Measurements from ENCODE around the gene ABI3BP. TPM values are rescaled to one million over a fixed set of nuclear protein-coding genes. Genes with fewer than 3 reads are reported as not detected.

ABI3BP gene
- total and polyA plus RNA-seq, 7 donors, result 1.6 to 23.9 (median 6.9) TPM

DNA sequence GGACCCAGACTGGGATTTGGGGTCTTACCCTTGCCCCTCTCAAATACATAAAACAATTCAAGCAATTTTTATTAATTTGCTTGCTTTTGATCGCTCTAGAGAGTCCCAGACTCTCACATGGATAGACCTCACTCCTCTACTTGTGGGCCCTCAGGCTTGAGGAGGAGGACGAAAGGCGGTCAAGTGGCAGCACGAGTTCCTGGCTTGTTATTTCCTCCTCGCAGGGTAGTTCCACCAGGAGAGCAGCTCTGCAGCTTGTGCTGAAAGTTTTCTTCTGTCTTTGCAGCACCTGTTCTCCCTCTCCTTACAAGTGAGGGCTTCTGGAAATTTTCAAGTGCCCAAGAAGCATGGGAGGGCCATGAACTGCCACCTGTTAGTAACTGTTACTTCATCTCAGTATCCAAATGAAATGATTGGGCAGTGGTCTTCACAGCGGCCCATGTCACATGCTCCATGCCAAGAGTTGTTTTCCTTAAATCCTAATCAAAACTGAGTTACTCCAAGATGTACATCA is 22.7 kb downstream of the ABI3BP start:
- H3K4me1 ChIP-seq, result no peaks in the 10 kb centered on the region
- no peak for TF ChIP-seq CTCF (IDR thresholded peaks at IDR 0.05)
- WGBS, 3 donors, result 80 to 86% (median 85%) methylated on average over 6 of the region's 6 CpGs
- intact Hi-C loops (cut with DNase I), result no loop called here
- H3K27me3 ChIP-seq (ENCODE audit: insufficient read depth in 3 of 3, low read length in 2 of 3), result no peaks in the 10 kb centered on the region
- no peaks in the 10 kb centered on the region for H3K36me3 ChIP-seq (ENCODE audit: insufficient read depth in 1 of 2, low read depth in 1 of 2)
- DNase-seq (no peak), ATAC-seq (no peak)
- H3K4me3 ChIP-seq, result no peak overlapping the region
- H3K9me3 ChIP-seq, result no peaks in the 10 kb centered on the region
- no peak overlapping the region for H3K27ac ChIP-seq

DNA sequence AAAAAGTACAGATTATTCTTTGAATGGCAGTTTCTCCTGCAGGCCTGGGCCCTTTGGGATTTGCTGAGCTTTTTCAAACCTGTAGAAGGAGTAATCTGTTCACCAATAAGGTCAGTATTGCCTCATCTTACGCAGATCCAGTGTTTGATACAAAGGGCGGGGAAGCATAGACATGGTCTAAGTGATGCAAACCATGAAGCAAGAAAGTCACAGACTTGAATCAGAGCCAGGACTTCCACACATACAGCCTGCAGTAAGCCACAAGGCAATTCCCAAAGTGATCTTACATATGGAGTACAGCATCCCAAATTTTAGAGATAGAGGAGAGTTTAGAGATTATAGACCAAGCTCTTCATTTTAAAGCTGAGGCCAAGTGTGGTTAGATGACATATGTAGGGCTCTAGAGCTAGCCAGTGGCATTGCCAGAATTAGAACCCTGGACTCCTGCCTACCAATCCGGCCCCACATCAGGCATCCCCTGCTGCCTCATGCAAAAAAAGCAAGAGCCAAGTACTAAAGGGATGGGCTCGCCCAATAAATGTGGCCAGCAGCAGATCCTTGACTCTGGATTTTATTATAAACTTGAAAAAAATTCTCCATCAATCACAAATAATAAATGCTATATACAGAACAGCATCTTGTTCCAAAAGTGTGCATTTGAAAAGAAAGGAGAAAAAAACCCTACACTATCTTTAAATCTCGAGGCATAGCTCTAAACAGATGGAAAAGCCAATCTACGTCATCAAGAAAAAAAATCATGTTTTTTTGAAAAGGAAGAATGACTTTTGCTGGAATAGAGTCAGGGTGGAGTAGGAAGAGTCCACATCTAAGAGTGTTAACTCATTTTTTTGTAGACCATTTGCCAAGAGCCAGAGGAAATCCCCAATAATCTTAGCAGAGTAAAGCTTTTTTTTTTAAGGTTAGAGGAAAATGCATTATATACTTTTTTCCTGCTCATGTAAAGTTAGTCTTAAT is 24.0 kb downstream of the ABI3BP start:
- Histone ChIP-seq H3K36me3 (ENCODE audit: insufficient read depth in 1 of 2, low read depth in 1 of 2) (no peaks in the 10 kb centered on the region), H3K9me3 (no peaks in the 10 kb centered on the region), H3K4me1 (no peaks in the 10 kb centered on the region), H3K27me3 (ENCODE audit: insufficient read depth in 3 of 3, low read length in 2 of 3) (no peaks in the 10 kb centered on the region), H3K4me3 (no peak overlapping the region), H3K27ac (no peak overlapping the region)
- ATAC-seq (peak in 1 of 4 donors; percentile 41), DNase-seq (peak in 1 of 2 donors; percentile 47)
- WGBS, 3 donors, result 62 to 70% (median 65%) methylated on average over 6 of the region's 6 CpGs
- no peak for TF ChIP-seq CTCF (IDR thresholded peaks at IDR 0.05)
- intact Hi-C loops (cut with DNase I), result no loop called here

DNA sequence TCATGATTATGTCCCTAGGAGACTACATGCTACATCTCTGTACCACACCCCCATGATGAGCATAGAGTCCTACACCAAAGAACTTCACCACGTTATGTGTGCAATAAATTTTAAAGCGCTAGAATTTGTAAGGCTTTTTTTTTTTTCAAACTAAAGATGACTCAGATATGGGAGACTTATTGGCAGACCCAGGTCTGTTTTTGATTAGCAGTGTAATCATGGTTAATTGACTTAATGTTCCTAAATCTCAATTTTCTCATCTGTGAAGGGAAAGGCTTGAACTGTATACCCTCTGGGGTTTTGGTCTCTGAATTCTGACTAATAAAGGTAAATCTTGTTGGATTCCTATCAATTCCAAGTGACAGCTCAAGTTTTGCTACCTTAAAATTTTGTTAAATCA is 26.4 kb downstream of the ABI3BP start:
- H3K4me1 ChIP-seq, result no peaks in the 10 kb centered on the region
- intact Hi-C loops (cut with DNase I), result no loop called here
- no peak overlapping the region for H3K4me3 ChIP-seq
- no peak overlapping the region for H3K27ac ChIP-seq
- no peaks in the 10 kb centered on the region for H3K27me3 ChIP-seq (ENCODE audit: insufficient read depth in 3 of 3, low read length in 2 of 3)
- H3K9me3 ChIP-seq, result no peaks in the 10 kb centered on the region
- no peaks in the 10 kb centered on the region for H3K36me3 ChIP-seq (ENCODE audit: insufficient read depth in 1 of 2, low read depth in 1 of 2)
- TF ChIP-seq CTCF (IDR thresholded peaks at IDR 0.05), result no peak
- DNase-seq (no peak), ATAC-seq (no peak)
- 75 to 86% (median 83%) methylated on average over 2 of the region's 2 CpGs for WGBS, 3 donors

GRCh38 chr3:100966049-100966491 is 27.2 kb downstream of the ABI3BP start:
- 23 to 27% (median 24%) methylated on average over 3 of the region's 3 CpGs for WGBS, 3 donors

More at GRCh38 chr3:100966049-100966491, 27.2 kb downstream of the ABI3BP start:
- intact Hi-C loops (cut with DNase I), result no loop called here
- no peak overlapping the region for H3K27ac ChIP-seq
- DNase-seq, result no peak
- no peaks in the 10 kb centered on the region for H3K9me3 ChIP-seq
- no peaks in the 10 kb centered on the region for H3K27me3 ChIP-seq (ENCODE audit: insufficient read depth in 3 of 3, low read length in 2 of 3)
- TF ChIP-seq CTCF (IDR thresholded peaks at IDR 0.05), result no peak
- H3K4me3 ChIP-seq, result no peak overlapping the region
- ATAC-seq, result no peak
- no peaks in the 10 kb centered on the region for H3K36me3 ChIP-seq (ENCODE audit: insufficient read depth in 1 of 2, low read depth in 1 of 2)
- no peaks in the 10 kb centered on the region for H3K4me1 ChIP-seq

Data from psoas muscle (tissue), 8 donors.